ENCODE results near the gene REPIN1.

DNA sequence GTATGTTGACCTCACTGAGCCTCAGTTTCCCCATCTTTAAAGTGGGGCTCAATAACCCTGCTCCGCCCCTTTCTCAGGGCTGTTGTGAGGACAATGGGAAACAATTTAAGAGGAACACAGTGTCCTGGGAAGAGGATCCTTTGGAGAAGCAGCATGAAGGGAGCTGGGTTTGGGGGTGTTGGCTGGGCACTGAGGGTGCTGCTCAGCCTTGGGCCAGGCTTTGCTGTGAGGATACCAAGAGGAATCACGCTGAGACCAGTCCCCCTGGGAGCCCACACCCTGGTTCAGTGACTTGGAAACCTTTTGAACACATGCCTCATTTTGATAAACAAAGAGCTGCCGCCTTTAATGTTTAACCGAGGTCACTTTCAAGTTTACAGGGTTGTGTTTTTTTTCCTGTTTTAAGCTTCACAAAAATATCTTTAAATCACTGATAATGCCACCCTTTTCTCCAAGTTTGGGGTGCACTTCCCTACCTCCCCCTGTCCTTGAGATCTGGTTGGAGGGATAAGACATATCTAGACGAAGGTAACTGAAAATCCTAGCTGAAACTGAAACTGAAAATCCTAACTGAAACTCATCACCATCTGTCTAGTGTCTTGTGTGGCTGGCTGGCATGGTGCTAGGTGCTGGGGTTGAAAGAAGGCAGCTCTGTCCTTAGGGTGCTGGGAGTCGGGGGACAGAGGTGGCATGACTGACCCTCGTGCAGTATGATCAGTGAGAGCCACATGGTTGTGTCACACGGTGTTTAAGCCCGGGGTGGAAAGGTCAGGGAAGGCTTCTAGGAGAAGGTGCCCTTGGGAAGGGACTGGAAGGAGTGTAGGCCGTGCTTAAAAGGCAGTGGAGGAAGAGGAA lies 38.2 kb downstream of the REPIN1 start:
- TF ChIP-seq, protein P1, sequence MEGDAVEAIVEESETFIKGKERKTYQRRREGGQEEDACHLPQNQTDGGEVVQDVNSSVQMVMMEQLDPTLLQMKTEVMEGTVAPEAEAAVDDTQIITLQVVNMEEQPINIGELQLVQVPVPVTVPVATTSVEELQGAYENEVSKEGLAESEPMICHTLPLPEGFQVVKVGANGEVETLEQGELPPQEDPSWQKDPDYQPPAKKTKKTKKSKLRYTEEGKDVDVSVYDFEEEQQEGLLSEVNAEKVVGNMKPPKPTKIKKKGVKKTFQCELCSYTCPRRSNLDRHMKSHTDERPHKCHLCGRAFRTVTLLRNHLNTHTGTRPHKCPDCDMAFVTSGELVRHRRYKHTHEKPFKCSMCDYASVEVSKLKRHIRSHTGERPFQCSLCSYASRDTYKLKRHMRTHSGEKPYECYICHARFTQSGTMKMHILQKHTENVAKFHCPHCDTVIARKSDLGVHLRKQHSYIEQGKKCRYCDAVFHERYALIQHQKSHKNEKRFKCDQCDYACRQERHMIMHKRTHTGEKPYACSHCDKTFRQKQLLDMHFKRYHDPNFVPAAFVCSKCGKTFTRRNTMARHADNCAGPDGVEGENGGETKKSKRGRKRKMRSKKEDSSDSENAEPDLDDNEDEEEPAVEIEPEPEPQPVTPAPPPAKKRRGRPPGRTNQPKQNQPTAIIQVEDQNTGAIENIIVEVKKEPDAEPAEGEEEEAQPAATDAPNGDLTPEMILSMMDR (IDR thresholded peaks at IDR 0.05; ENCODE audit: insufficient read depth, low read length, poor library complexity, severe bottlenecking), result no peak
- TF ChIP-seq EZH2phosphoT487 (conservative IDR thresholded peaks at IDR 0.05; ENCODE audit: low read length), result no peak

Data from SU-DHL-6 (cell line).